Peyer's patch (tissue), 4 donors: ENCODE data around the gene SLC9B1.
"Not testable (repeated sequence)": the region's sequence is repeated elsewhere in the genome, so short reads cannot be mapped to it uniquely, and the experiment has no call there.

Experiments
- POLR2A ChIP-seq, 2 donors: fragments of 450-650 bp; IDR thresholded peaks; one replicate each; pipeline ENCODE4 v1.5.1; 2017; ENCODE audit warnings: antibody characterized with exemption in 2 of 2, mild to moderate bottlenecking in 2 of 2, moderate library complexity in 2 of 2
- TF ChIP-seq, protein P1 (sequence below), 6 experiments: fragments of 450-650 bp in 4 of 6; fragments of 200-600 bp in 2 of 6; sonication (generic) in 1 of 6; IDR thresholded peaks; one replicate each; pipeline ENCODE4 v1.5.1; 2017 to 2019; ENCODE audit warnings: antibody characterized with exemption in 6 of 6, mild to moderate bottlenecking in 3 of 6, moderate library complexity in 1 of 6

DNA sequence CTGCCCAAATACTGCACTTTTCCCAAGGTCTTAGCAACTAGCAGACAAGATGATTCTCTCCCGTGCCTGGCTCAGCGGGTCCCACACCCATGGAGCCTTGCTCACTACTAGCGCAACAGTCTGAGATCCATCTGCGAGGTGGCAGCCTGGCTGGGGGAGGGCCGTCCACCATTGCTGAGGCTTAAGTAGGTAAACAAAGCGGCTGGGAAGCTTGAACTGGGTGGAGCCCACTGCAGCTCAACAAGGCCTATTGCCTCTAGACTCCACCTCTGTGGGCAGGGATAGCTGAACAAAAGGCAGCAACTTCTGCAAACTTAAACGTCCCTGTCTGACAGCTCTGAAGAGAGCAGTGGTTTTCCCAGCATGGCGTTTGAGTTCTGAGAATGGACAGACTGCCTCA, 99.8 kb downstream of the SLC9B1 start:
- not testable (repeated sequence) for TF ChIP-seq POLR2A (IDR thresholded peaks at IDR 0.05)
- TF ChIP-seq, protein P1, sequence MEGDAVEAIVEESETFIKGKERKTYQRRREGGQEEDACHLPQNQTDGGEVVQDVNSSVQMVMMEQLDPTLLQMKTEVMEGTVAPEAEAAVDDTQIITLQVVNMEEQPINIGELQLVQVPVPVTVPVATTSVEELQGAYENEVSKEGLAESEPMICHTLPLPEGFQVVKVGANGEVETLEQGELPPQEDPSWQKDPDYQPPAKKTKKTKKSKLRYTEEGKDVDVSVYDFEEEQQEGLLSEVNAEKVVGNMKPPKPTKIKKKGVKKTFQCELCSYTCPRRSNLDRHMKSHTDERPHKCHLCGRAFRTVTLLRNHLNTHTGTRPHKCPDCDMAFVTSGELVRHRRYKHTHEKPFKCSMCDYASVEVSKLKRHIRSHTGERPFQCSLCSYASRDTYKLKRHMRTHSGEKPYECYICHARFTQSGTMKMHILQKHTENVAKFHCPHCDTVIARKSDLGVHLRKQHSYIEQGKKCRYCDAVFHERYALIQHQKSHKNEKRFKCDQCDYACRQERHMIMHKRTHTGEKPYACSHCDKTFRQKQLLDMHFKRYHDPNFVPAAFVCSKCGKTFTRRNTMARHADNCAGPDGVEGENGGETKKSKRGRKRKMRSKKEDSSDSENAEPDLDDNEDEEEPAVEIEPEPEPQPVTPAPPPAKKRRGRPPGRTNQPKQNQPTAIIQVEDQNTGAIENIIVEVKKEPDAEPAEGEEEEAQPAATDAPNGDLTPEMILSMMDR (IDR thresholded peaks at IDR 0.05), result not testable (repeated sequence)
